ENCODE data around the gene EIF2S3B.

DNA sequence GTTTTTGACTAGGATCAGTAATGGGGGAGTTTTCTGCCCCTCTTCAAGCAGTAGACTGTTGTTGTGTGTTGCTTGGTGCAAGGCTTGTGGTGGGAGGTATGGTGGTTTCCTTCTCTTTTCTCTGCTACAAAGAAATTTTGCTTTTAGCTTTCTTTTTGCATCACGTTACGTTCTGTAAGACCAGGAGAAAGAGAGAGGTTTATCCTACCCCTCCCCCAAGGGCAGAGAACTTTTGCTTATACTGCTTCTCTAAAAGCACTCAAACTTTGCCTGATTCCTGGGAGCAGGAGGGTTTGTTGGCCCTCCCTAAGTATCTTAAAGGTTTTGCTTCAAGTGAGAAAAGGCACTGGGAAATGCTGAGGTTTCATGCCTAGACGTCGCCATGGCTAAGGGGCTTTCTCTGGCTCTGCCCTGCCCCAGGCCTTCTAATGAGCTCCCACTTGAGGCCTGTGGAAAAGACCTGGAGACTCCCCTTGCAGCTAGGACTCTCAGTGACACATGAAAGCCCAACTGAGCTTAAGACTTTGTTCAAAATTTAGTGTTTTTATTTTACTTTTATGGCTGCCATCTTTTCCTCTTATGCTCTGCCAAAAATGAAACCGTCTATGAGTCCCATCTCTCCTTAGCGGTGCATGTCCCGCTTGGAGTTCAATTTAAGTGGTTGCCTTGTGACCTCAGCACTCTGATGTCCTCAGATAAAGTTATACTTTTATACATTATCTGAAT lies 49.2 kb downstream of the EIF2S3B start:
- TF ChIP-seq EP300 (IDR thresholded peaks at IDR 0.05) (no peak), POLR2AphosphoS5 (IDR thresholded peaks at IDR 0.05) (no peak), POLR2A (IDR thresholded peaks at IDR 0.05; ENCODE audit: low read depth) (no peak)
- TF ChIP-seq, protein P1, sequence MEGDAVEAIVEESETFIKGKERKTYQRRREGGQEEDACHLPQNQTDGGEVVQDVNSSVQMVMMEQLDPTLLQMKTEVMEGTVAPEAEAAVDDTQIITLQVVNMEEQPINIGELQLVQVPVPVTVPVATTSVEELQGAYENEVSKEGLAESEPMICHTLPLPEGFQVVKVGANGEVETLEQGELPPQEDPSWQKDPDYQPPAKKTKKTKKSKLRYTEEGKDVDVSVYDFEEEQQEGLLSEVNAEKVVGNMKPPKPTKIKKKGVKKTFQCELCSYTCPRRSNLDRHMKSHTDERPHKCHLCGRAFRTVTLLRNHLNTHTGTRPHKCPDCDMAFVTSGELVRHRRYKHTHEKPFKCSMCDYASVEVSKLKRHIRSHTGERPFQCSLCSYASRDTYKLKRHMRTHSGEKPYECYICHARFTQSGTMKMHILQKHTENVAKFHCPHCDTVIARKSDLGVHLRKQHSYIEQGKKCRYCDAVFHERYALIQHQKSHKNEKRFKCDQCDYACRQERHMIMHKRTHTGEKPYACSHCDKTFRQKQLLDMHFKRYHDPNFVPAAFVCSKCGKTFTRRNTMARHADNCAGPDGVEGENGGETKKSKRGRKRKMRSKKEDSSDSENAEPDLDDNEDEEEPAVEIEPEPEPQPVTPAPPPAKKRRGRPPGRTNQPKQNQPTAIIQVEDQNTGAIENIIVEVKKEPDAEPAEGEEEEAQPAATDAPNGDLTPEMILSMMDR (IDR thresholded peaks at IDR 0.05), result no peak
